Stomach (tissue), 9 donors: Measurements from ENCODE around the gene RBM19. TPM values are rescaled to one million over a fixed set of nuclear protein-coding genes. Genes with fewer than 3 reads are reported as not detected.

Experiments
- DNase-seq, 2 donors: peaks; one replicate each; pipeline versions ENCODE4 v3.0.0 to v3.0.0-alpha.2; 2013 to 2019
- H3K27ac ChIP-seq, 5 donors: fragments of 200-600 bp in 4 of 5; sonication (generic) in 4 of 5; one replicate each; pipeline ENCODE4 v1.5.1; 2013 to 2019; ENCODE audit warnings: mild to moderate bottlenecking in 1 of 5, moderate library complexity in 1 of 5
- H3K27me3 ChIP-seq, 3 donors: fragments of 200-600 bp; sonication (generic); one replicate each; pipeline ENCODE4 v1.5.1; 2017 to 2019; ENCODE audit warnings: mixed run types in 1 of 3
- H3K36me3 ChIP-seq, 4 donors: fragments of 200-600 bp; sonication (generic); 1 replicate in 3 of 4; 2 replicates in 1 of 4; pipeline ENCODE4 v1.5.1; 2016 to 2019
- H3K4me1 ChIP-seq, 4 donors: fragments of 200-600 bp; sonication (generic); one replicate each; pipeline ENCODE4 v1.5.1; 2016 to 2019
- H3K4me3 ChIP-seq, 4 donors: fragments of 200-600 bp; sonication (generic) in 3 of 4; one replicate each; pipeline ENCODE4 v1.5.1; 2016 to 2019; ENCODE audit warnings: mild to moderate bottlenecking in 1 of 4
- H3K9me3 ChIP-seq, 4 donors: fragments of 200-600 bp; sonication (generic); one replicate each; pipeline ENCODE4 v1.5.1; 2016 to 2019
- EP300 ChIP-seq: sonication (generic); formaldehyde crosslinking; IDR thresholded peaks from one replicate; pipeline ENCODE4 v1.6.1; 2017; ENCODE audit warnings: antibody characterized with exemption
- POLR2A ChIP-seq, 4 donors: fragments of 450-650 bp; IDR thresholded peaks; one replicate each; pipeline ENCODE4 v1.6.1; 2016; ENCODE audit warnings: antibody characterized with exemption in 4 of 4, control low read depth in 2 of 4, mild to moderate bottlenecking in 1 of 4, moderate library complexity in 1 of 4
- POLR2AphosphoS5 ChIP-seq, 3 donors: sonication (generic); formaldehyde crosslinking; IDR thresholded peaks; one replicate each; pipeline ENCODE4 v1.6.1; 2016; ENCODE audit warnings: antibody characterized with exemption in 3 of 3
- WGBS, 5 donors: extraction: QIAGEN DNeasy Blood & Tissue Kit in 3 of 5; methylation state at CpG; one replicate each; pipeline versions ENCODE4 v1.1.5 to v1.1.7; 2013 to 2018; 5-methylcytosine and 5-hydroxymethylcytosine counted together
- intact Hi-C: fragments of 100-400 bp; cut with DNase I; formaldehyde crosslinking; loops from one replicate; pipeline ENCODE4 v1.15.1; 2023; ENCODE audit warnings: low total_unique reads
- polyA plus RNA-seq, 3 donors: library from polyadenylated mRNA; stranded (reverse); fragments of 200-250 nt; gene quantifications; one replicate each; pipeline ENCODE4 v1.2.3, GENCODE V29; 2013
- total RNA-seq, 5 donors: library from RNA; depleted of rRNA; stranded (reverse); fragments of >200 nt; gene quantifications; one replicate each; pipeline versions ENCODE4 v1.1.0 to v1.2.3, GENCODE V29; 2014 to 2016
- TF ChIP-seq, protein P1 (sequence below), 7 experiments: fragments of 450-650 bp in 4 of 7; fragments of 200-600 bp in 3 of 7; sonication (generic) in 3 of 7; IDR thresholded peaks; one replicate each; pipeline ENCODE4 v1.5.1; 2016 to 2019; ENCODE audit warnings: antibody characterized with exemption in 7 of 7, control low read depth in 2 of 7, mild to moderate bottlenecking in 1 of 7
- donor health status: healthy with polysubstance abuse.
- donor health status: Bipolar disorder and iron deficiency.
- donor health status: healthy.

The RBM19 gene
- total and polyA plus RNA-seq, 8 donors = 8.1 to 109 (median 27.3) TPM

DNA sequence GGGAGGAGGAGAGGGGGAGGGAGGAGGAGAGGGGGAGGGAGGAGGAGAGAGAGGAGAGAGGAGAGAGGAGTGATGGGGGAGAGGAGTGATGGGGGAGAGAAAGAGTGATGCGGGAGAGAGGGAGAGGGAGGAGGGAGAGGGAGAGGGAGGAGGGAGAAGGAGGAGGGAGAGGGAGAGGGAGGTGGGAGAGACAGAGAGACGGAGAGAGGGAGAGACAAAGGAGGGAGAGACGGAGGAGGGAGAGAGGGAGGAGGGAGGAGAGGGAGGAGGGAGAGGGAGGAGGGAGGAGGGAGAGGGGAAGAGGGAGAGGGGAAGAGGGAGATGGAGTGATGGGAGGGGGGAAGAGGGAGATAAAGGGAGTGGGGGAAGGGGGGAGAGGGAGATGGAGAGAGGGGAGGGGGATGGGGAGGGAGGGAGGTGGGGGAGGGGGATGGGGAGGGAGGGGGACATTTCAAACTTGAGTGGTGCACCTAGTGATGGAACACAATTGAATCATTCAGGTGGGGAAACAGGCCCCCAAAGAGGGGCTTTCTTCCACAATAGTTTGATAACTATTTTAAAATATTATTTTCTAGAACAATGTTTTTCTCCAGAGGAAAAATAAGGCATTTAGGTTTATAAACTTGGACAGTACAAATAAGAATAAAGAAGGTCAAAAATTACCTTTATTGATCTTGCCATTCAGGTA lies 46.8 kb upstream of the RBM19 start:
- WGBS, 5 donors = 33 to 87% (median 65%) methylated on average over 2 to 3 of the region's 3 CpGs; no CpG with 5 or more reads in 1 of the 5 donors
- H3K27me3 ChIP-seq = peaks cover 0 to 66% (median 7%) of the 10 kb centered on the region in 3 donors
- intact Hi-C loops = no loop called here

DNA sequence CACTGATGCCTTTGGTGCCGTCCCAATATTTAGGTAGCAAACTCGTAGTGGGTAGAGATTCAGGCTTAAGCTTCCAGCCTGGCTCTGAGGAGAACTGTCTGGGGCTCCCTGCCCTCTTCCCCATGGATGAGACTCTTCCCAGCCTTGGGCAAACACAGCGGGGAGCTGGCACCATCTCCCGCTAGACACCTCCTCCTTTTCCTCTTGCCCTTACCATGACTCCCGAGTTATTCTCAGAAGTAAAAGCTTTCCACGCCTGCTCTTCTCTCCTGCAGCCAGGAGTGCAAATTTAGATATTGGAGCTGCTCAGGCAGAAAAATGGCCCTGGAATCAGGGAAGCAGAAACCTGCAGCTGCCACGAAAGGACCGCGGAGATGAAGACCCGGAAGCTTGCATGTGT lies 45.6 kb upstream of the RBM19 start:
- TF ChIP-seq EP300 = no peak
- TF ChIP-seq, protein P1, sequence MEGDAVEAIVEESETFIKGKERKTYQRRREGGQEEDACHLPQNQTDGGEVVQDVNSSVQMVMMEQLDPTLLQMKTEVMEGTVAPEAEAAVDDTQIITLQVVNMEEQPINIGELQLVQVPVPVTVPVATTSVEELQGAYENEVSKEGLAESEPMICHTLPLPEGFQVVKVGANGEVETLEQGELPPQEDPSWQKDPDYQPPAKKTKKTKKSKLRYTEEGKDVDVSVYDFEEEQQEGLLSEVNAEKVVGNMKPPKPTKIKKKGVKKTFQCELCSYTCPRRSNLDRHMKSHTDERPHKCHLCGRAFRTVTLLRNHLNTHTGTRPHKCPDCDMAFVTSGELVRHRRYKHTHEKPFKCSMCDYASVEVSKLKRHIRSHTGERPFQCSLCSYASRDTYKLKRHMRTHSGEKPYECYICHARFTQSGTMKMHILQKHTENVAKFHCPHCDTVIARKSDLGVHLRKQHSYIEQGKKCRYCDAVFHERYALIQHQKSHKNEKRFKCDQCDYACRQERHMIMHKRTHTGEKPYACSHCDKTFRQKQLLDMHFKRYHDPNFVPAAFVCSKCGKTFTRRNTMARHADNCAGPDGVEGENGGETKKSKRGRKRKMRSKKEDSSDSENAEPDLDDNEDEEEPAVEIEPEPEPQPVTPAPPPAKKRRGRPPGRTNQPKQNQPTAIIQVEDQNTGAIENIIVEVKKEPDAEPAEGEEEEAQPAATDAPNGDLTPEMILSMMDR (IDR thresholded peaks at IDR 0.05) = no peak
- TF ChIP-seq POLR2AphosphoS5 (IDR thresholded peaks at IDR 0.05) = no peak
- no peak for TF ChIP-seq POLR2A (IDR thresholded peaks at IDR 0.05)
- Histone ChIP-seq H3K27me3 (peaks cover 0 to 60% (median 7%) of the 10 kb centered on the region in 3 donors), H3K4me1 (no peaks in the 10 kb centered on the region), H3K27ac (no peak overlapping the region), H3K4me3 (no peak overlapping the region), H3K9me3 (no peaks in the 10 kb centered on the region), H3K36me3 (no peaks in the 10 kb centered on the region)
- DNase-seq = no peak
- WGBS, 5 donors = 63 to 70% (median 67%) methylated on average over 10 of the region's 10 CpGs
- intact Hi-C loops = no loop called here

More for the DNA sequence above, 46.8 kb upstream of the RBM19 start:
- no peak for TF ChIP-seq EP300
- TF ChIP-seq POLR2AphosphoS5 (IDR thresholded peaks at IDR 0.05) = no peak
- no peak for TF ChIP-seq POLR2A (IDR thresholded peaks at IDR 0.05)
- TF ChIP-seq, protein P1 (IDR thresholded peaks at IDR 0.05) = no peak
- no peaks in the 10 kb centered on the region for H3K36me3 ChIP-seq
- no peaks in the 10 kb centered on the region for H3K9me3 ChIP-seq
- H3K4me3 ChIP-seq = no peak overlapping the region
- H3K4me1 ChIP-seq = no peaks in the 10 kb centered on the region
- no peak overlapping the region for H3K27ac ChIP-seq
- no peak for DNase-seq

DNA sequence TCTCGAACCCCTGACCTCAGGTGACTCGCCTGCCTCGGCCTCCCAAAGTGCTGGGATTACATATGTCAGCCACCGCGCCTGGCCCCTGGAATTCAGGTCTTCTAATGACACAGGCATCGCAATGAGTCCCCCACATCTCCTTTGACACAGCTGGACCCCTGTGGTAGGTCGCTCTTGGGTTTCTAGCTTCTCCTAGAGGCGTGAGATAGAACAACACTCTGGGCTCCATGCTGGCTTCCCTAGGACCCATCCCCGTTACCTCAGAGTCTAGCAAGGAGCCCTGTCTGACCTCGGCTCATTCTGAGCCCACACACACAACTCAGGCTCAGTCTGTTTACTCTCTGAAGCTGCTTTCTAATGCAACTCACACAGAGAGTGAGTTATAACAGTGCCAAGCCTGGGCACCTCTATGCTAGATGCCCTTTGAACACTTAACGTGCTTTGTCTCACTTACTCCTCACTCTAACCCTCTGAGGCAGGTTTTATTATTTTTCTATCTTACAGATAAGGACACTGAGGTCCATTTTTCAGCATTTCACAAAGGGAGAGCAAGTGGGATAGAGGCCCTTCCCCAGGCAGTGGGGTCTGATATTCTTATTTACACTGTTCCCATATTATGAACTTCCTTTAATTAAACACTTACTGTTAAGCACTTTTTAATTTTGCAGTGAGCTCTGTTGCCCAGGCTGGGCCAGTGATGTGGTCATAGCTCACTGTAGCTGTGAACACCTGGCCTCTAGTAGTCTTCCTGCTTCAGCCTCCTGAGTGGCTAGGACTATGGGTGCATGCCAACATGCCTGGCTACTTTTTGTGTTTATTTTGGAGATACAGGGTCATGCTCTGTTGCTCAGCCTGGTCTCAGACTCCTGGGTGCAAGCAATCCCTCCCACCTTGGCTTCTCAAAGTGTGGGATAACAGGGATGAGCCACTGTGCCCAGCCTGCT lies 40.6 kb upstream of the RBM19 start:
- no peak for DNase-seq
- H3K4me1 ChIP-seq = no peaks in the 10 kb centered on the region
- no peak for TF ChIP-seq POLR2A (IDR thresholded peaks at IDR 0.05)
- TF ChIP-seq POLR2AphosphoS5 (IDR thresholded peaks at IDR 0.05) = no peak
- TF ChIP-seq, protein P1 (IDR thresholded peaks at IDR 0.05) = no peak
- no peak for TF ChIP-seq EP300
- no peaks in the 10 kb centered on the region for H3K36me3 ChIP-seq
- intact Hi-C loops = no loop called here
- no peaks in the 10 kb centered on the region for H3K9me3 ChIP-seq
- no peak overlapping the region for H3K4me3 ChIP-seq
- 62 to 69% (median 65%) methylated on average over 9 to 11 of the region's 11 CpGs for WGBS, 5 donors
- H3K27me3 ChIP-seq = peaks cover 0 to 61% (median 11%) of the 10 kb centered on the region in 3 donors
- no peak overlapping the region for H3K27ac ChIP-seq

DNA sequence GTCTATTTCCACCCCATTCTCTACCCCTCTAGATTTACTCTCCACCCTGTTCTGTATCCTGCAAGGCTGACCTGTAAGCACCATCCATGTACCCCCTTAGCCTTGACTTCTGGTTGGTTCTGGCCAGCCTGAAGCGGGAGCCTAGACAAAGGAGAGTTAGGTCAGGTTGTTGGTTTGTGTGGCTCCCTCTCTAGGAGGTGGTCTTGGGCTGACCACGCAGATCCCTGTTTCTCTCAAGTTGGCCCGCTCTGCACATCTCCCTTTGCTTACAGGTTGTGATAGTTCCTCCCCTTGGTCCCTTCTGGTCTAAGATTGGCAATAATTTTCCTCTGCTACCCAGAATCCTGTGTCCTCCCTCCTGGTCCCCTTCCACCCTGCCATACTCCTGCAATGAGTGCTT lies 38.3 kb upstream of the RBM19 start:
- Histone ChIP-seq H3K4me3 (no peak overlapping the region), H3K9me3 (no peaks in the 10 kb centered on the region), H3K36me3 (no peaks in the 10 kb centered on the region), H3K4me1 (no peaks in the 10 kb centered on the region), H3K27me3 (peaks cover 0 to 67% (median 16%) of the 10 kb centered on the region in 3 donors), H3K27ac (no peak overlapping the region)
- TF ChIP-seq, protein P1 (IDR thresholded peaks at IDR 0.05) = no peak
- TF ChIP-seq POLR2AphosphoS5 (IDR thresholded peaks at IDR 0.05) = no peak
- no peak for TF ChIP-seq EP300
- TF ChIP-seq POLR2A (IDR thresholded peaks at IDR 0.05) = no peak
- no peak for DNase-seq
- WGBS, 5 donors = 74 to 88% (median 83%) methylated on average over 3 of the region's 3 CpGs
- intact Hi-C loops = no loop called here
